DOHH2 (cell line): Measurements from ENCODE around the gene DCANP1.

Experiments used
- H3F3A ChIP-seq: fragments of 200-600 bp; sonication (generic), shearing (Covaris generic); 2 replicates; pipeline ENCODE4 v1.6.0; 2016; ENCODE audit warnings: antibody characterized with exemption, mild to moderate bottlenecking; ENCODE audit not compliant: control insufficient read depth, insufficient read depth
- H3K27ac ChIP-seq: fragments of 200-600 bp; sonication (generic); 2 replicates; pipeline ENCODE4 v1.5.1; 2014; ENCODE audit warnings: low read depth, mild to moderate bottlenecking, low read length, moderate library complexity
- H3K27me3 ChIP-seq: fragments of 200-600 bp; sonication (generic); 2 replicates; pipeline ENCODE4 v1.6.1; 2014; ENCODE audit warnings: mild to moderate bottlenecking, low read length, mixed read lengths; ENCODE audit not compliant: control insufficient read depth
- H3K36me3 ChIP-seq: fragments of 200-600 bp; sonication (generic); 2 replicates; pipeline ENCODE4 v1.6.1; 2014; ENCODE audit warnings: mild to moderate bottlenecking, low read length, moderate library complexity, mixed read lengths; ENCODE audit not compliant: control insufficient read depth
- H3K4me1 ChIP-seq: fragments of 200-600 bp; sonication (generic); 2 replicates; pipeline ENCODE4 v1.6.1; 2014; ENCODE audit warnings: mild to moderate bottlenecking, low read length, mixed read lengths; ENCODE audit not compliant: control insufficient read depth
- H3K4me2 ChIP-seq: fragments of 200-600 bp; sonication (generic); 2 replicates; pipeline ENCODE4 v1.6.0; 2014; ENCODE audit warnings: mild to moderate bottlenecking, low read length, moderate library complexity
- H3K4me3 ChIP-seq: fragments of 200-600 bp; sonication (generic); 2 replicates; pipeline ENCODE4 v1.5.1; 2014; ENCODE audit warnings: mild to moderate bottlenecking, low read length, mixed read lengths
- H3K79me2 ChIP-seq: fragments of 200-600 bp; sonication (generic); 2 replicates; pipeline ENCODE4 v1.6.1; 2014; ENCODE audit warnings: mild to moderate bottlenecking, low read length, mixed read lengths; ENCODE audit not compliant: control insufficient read depth
- H3K9me2 ChIP-seq: fragments of 200-600 bp; sonication (generic); replicated peaks from 2 replicates; pipeline ENCODE4 v1.6.1; 2014; ENCODE audit warnings: mild to moderate bottlenecking, low read length, mixed read lengths; ENCODE audit not compliant: control insufficient read depth
- H3K9me3 ChIP-seq: fragments of 200-600 bp; sonication (generic); 2 replicates; pipeline ENCODE4 v1.6.1; 2014; ENCODE audit warnings: antibody characterized with exemption, low read length, mixed read lengths; ENCODE audit not compliant: control insufficient read depth, insufficient read depth
- H4K20me1 ChIP-seq: fragments of 200-600 bp; sonication (generic); 2 replicates; pipeline ENCODE4 v1.6.0; 2014; ENCODE audit warnings: low read depth, mild to moderate bottlenecking, antibody characterized with exemption, low read length, moderate library complexity; ENCODE audit not compliant: control insufficient read depth, insufficient read depth
- EZH2phosphoT487 ChIP-seq: fragments of 200-600 bp; sonication (generic); IDR thresholded peaks from 2 replicates; pipeline ENCODE4 v1.6.1; 2017; ENCODE audit warnings: borderline replicate concordance, mild to moderate bottlenecking, antibody characterized with exemption, low read length, moderate library complexity, mixed read lengths
- TF ChIP-seq, protein P1 (sequence below): fragments of 200-600 bp; sonication (generic); IDR thresholded peaks from one replicate; pipeline ENCODE4 v1.5.1; 2014; ENCODE audit warnings: antibody characterized with exemption, mild to moderate bottlenecking, low read depth, low read length; ENCODE audit not compliant: poor library complexity, severe bottlenecking

Gene DCANP1

DNA sequence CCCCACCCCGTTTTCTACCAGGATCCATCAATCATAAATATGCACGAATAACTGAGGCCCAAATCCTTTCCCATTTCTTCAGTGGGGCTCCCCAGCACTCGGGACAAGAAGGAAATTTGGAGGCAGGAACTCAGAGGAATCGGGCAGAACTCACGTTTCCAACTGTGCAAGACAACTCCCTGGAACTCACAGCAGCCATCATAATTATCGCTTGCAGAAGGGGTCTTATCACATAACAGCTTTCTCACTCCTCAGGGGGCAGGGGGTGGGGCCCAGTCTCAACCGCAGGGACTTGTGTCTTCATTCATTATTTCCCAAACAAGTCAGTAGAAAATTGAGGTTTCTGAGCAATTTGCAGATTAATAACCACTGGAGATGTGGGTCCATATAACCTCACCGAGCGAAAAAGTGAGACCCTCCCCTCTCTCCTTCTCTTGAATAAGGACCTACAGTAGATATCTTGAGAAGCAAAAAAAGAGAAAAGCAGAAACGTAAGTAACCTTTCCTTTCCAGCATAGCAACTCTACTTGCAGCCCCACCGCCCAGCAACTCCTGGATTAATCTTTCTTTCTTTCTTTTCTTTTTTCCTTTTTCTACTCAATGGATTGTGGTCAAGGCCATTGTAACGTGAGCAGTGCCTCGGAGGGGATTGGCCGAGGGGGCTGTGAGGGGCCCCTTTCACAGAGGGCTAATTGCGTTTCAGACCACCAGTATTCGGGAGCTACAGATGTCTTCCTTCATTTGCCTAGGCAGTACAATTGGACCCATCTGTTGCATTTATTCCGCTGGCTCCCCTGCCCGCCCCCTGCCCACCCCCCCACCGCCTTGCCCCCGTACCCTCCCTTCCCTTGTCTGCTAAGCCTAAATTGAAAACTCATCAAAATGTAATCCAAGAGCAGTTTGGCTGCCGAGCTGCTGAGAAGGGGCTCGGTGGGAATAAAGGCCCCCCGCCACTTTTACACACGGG is 29.8 kb upstream of the DCANP1 start:
- H3K4me3 ChIP-seq = no peak overlapping the region
- no peak overlapping the region for H3K4me2 ChIP-seq
- H3K9me3 ChIP-seq = no peaks in the 10 kb centered on the region
- no peaks in the 10 kb centered on the region for H4K20me1 ChIP-seq
- H3K9me2 ChIP-seq = no peaks in the 10 kb centered on the region
- H3F3A ChIP-seq = no peaks in the 10 kb centered on the region
- H3K27me3 ChIP-seq = peaks cover 19% of the 10 kb centered on the region
- H3K4me1 ChIP-seq = no peaks in the 10 kb centered on the region
- H3K36me3 ChIP-seq = no peaks in the 10 kb centered on the region
- no peak for TF ChIP-seq EZH2phosphoT487
- TF ChIP-seq, protein P1, sequence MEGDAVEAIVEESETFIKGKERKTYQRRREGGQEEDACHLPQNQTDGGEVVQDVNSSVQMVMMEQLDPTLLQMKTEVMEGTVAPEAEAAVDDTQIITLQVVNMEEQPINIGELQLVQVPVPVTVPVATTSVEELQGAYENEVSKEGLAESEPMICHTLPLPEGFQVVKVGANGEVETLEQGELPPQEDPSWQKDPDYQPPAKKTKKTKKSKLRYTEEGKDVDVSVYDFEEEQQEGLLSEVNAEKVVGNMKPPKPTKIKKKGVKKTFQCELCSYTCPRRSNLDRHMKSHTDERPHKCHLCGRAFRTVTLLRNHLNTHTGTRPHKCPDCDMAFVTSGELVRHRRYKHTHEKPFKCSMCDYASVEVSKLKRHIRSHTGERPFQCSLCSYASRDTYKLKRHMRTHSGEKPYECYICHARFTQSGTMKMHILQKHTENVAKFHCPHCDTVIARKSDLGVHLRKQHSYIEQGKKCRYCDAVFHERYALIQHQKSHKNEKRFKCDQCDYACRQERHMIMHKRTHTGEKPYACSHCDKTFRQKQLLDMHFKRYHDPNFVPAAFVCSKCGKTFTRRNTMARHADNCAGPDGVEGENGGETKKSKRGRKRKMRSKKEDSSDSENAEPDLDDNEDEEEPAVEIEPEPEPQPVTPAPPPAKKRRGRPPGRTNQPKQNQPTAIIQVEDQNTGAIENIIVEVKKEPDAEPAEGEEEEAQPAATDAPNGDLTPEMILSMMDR = no peak
- H3K79me2 ChIP-seq = no peaks in the 10 kb centered on the region
- H3K27ac ChIP-seq = no peak overlapping the region

DNA sequence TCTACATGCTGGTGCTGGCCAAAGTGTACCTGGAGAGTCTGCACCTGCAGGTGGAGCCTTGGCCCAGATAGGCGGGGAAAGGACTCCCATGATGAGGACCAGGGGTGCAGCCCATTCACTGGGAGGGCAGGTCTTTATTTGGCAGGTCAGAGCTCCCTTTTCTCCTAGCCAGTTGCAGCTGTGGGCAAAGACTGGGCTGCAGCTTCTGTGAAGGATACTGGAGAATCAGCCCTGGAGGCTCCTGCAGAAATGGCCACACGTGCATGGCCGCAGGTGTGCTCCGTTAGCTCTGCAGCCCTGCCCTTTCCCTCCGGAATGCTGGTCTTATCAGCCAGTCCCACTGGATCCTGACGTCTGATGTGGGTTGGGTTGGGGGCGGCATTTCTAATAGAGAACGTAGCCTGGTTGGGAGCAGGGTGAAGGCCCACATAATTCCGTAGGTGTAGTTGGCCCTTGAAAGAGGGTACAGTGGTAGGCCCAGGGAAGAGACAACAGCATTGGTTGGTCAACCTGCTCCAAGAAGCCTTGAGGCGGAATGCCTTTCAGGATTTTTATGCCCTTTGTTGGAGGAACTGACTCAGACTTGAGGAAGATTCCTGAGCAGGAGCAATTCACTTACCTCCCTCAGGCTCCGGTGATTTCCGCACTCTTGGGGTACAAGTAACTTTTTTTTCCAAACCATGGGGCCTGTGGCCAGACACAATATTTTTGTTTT is 27.0 kb upstream of the DCANP1 start:
- Histone ChIP-seq H3K79me2 (no peaks in the 10 kb centered on the region), H3K27ac (no peak overlapping the region), H3K9me2 (no peaks in the 10 kb centered on the region), H4K20me1 (no peaks in the 10 kb centered on the region), H3K4me1 (no peaks in the 10 kb centered on the region), H3K36me3 (no peaks in the 10 kb centered on the region), H3F3A (no peaks in the 10 kb centered on the region), H3K27me3 (peaks cover 23% of the 10 kb centered on the region), H3K4me2 (no peak overlapping the region), H3K9me3 (no peaks in the 10 kb centered on the region), H3K4me3 (no peak overlapping the region)
- TF ChIP-seq, protein P1 = no peak
- no peak for TF ChIP-seq EZH2phosphoT487

DNA sequence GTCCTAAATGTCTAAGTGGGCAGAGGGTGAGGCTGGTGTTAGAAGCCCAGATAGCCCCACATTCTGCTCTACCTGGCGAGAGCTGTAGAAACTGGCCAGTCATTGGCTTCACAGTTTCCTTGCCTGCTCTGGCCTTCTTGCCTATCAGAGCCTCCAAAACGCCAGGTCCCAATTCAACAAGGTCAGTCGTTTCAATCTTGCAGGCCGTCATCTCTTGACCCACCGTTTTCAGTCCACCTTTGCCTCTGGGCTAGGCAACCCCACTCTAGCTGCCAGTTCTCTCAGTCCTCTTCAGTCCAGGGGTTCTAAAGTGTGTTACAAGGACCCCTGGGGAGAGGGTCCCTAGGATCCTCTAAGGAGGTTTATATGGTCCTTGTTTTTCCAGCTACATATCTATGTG is 25.0 kb upstream of the DCANP1 start:
- Histone ChIP-seq H3K4me3 (no peak overlapping the region), H3K9me3 (no peaks in the 10 kb centered on the region), H3K36me3 (no peaks in the 10 kb centered on the region), H4K20me1 (no peaks in the 10 kb centered on the region), H3F3A (no peaks in the 10 kb centered on the region), H3K27ac (no peak overlapping the region), H3K79me2 (no peaks in the 10 kb centered on the region), H3K4me2 (no peak overlapping the region), H3K9me2 (no peaks in the 10 kb centered on the region), H3K4me1 (no peaks in the 10 kb centered on the region), H3K27me3 (peaks cover 24% of the 10 kb centered on the region)
- TF ChIP-seq EZH2phosphoT487 = no peak
- TF ChIP-seq, protein P1 = no peak
